Retinal pigment epithelial cell (primary cell): ENCODE results near the gene KEAP1.

Source experiments
- DNase-seq: peaks from one replicate; pipeline ENCODE4 v3.0.0-alpha.2; 2010; ENCODE audit warnings: low read depth
- H3K4me3 ChIP-seq: 2 replicates; pipeline ENCODE4 v1.5.1; 2011; ENCODE audit warnings: mild to moderate bottlenecking, low read length, control low read depth, moderate library complexity
- TF ChIP-seq, protein P1 (sequence below): conservative IDR thresholded peaks from 2 replicates; pipeline ENCODE4 v1.5.1; 2011; ENCODE audit warnings: low read depth, low read length, control low read depth, inconsistent platforms

KEAP1 gene

DNA sequence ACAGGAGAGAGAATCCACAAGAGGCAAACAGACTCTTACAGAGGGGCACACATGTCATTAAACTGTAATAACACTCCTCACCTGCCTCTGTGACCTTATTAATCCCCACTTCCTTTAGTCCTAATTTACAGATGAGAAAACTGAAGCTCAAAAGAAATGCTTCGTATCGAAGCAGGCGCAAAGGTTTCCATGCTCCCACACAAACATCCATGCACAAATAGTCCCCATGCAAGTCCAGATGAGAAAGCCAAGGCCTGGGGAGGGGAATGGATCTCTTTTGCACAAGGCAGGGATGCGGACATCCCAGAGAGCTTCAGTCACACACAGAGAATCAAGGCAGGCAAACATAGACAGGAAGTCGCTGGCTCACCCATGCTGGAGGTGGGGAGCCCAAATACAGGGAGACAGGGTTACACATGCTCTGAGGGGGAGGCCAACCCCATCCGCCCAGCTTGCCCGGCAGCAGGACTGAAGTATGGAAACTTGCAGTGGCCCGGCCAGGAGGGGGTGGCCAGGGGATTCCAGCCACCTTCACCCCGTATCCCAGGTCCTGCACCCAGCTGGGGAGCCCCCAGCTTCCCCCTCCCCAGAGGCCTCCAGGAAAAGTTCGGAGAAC lies 13.6 kb upstream of the KEAP1 start:
- H3K4me3 ChIP-seq, result peak overlapping the region; percentile 45
- DNase-seq, result no peak
- TF ChIP-seq, protein P1, sequence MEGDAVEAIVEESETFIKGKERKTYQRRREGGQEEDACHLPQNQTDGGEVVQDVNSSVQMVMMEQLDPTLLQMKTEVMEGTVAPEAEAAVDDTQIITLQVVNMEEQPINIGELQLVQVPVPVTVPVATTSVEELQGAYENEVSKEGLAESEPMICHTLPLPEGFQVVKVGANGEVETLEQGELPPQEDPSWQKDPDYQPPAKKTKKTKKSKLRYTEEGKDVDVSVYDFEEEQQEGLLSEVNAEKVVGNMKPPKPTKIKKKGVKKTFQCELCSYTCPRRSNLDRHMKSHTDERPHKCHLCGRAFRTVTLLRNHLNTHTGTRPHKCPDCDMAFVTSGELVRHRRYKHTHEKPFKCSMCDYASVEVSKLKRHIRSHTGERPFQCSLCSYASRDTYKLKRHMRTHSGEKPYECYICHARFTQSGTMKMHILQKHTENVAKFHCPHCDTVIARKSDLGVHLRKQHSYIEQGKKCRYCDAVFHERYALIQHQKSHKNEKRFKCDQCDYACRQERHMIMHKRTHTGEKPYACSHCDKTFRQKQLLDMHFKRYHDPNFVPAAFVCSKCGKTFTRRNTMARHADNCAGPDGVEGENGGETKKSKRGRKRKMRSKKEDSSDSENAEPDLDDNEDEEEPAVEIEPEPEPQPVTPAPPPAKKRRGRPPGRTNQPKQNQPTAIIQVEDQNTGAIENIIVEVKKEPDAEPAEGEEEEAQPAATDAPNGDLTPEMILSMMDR, result no peak

DNA sequence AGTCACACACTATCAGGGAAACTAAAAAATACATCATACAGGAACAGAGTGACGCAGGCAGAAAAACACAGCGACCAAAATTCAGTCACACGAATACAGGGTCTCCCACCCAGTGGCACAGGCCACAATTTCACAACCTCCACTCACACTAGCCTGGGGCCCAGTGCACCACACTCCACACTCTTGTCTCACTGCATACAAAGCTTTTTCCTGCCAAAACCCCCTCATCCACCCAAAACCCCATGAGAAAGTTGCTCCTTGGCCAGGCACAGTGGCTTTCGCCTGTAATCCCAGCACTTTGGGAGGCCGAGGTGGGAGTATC lies 12.9 kb upstream of the KEAP1 start:
- TF ChIP-seq, protein P1, result no peak
- no peak overlapping the region for H3K4me3 ChIP-seq
- DNase-seq, result no peak

DNA sequence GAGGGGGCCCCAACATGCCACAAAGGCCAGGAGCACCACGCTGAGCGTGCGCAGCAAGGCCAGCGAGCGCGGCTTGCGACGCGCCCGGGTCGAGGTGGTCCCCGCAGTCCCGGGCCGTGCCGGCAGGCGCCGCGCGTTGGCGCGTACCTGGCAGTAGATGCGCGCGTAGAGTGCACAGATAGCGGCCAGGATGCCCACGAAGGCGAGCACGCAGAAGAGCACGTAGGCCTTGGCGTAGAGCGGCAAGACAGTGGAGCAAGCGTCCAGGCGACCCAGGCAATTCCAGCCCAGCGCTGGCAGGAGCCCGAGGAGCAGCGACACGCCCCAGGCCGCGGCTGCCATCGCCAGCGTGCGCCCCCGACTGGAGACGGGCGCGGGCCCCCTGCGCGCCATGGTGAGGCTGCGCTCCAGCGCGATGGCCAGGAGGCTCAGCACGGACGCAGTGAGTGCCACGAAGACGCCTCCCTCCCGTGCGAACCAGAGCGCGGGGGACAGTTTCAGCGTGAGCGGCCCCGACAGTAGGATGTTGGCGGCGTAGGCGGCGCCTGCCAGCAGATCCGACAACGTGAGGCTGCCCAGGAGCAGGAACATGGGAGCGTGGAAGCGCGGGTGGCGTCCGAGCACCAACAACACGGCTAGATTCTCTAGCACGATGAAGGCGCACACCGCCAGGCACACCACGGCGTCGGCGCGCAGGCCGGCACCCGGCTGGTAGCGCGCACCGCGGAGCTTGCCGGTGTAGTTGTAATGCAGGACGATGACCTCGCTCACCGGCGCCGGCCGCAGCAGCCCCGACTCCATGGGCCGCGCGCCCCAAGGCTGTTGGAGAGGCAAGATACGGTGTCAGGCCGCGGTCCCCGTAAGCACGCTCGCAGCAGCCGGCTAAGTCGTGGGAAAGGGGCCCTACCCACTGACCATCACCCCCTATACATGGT lies 11.3 kb upstream of the KEAP1 start:
- no peak overlapping the region for H3K4me3 ChIP-seq
- TF ChIP-seq, protein P1, result no peak
- no peak for DNase-seq

DNA sequence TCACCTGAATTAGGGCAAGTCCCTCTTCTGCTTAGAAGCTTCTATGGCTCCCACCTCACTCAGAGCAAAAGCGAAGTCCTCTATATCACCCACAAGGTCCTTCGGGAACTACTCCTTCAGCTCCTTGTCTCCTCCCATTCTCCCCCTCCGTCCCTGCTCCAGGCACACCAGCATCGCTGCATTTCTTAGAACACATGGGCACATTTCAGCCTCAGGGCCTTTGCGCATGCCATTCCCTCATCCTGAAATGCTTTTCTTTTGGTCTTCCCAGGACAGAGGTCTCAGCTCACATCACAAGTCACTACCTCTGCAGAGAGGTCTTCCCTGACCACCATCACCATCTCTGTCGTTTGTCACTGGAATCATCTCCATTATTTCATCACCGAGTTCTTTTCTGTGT lies 10.1 kb upstream of the KEAP1 start:
- TF ChIP-seq, protein P1, result no peak
- no peak for DNase-seq
- H3K4me3 ChIP-seq, result no peak overlapping the region

DNA sequence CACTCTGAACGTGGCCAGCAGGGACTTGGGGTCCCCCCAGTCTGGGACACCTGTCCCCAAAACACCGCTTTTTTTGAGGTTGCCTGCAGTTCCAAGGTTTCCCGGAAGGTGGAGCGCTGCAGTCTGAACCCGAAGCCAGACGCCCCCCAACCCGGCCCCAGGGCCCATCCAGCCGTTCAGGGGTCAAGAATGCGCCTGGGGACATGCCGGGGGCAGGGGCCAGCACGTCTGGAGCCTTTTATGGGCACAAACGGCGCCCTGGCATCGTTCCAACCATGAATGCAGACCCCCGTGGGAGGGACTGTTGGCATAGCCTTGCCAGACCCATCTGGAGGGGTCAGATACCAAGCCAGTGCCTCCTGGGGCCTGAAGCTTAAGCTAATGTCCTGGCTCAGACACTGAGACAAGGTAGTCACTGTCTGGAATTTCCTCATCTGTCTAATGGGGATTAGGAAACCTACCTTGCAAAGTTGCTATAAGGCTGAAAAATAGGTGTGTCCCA lies 7.2 kb upstream of the KEAP1 start:
- H3K4me3 ChIP-seq, result no peak overlapping the region
- TF ChIP-seq, protein P1, result peak; percentile 84
- DNase-seq, result no peak

DNA sequence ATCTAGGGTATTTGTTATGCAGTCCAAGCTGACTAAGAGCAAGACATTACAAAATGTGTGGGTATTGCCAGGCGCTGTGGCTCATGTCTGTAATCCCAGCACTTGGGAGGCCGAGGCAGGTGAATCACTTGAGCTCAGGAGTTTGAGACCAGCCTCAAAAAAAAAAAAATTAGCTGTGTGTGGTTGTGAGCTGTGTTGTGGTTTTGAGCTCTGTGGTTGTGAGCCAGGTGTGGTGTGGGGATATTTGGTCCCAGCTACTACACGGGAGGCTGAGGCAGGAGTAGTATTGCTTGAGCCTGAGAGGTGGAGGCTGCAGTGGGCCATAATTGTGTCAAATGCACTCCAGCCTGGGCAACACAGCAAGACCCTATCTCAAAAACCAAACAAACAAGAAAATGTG lies 5.6 kb upstream of the KEAP1 start:
- no peak overlapping the region for H3K4me3 ChIP-seq
- no peak for DNase-seq
- TF ChIP-seq, protein P1, result no peak
